Lung (tissue), 12 donors: Measurements from ENCODE around the gene AGGF1. TPM values are rescaled to one million over a fixed set of nuclear protein-coding genes. Genes with fewer than 3 reads are reported as not detected.

ENCODE experiments used
- ATAC-seq: fragments of 200-7000 bp; cut with Tn5 transposase; one replicate; pipeline ENCODE4 v1.9.1; 2020; ENCODE audit warnings: moderate number of reproducible peaks; ENCODE audit not compliant: insufficient read depth, low FRiP score
- DNase-seq, 3 donors: peaks; one replicate each; pipeline ENCODE4 v3.0.0-alpha.2; 2013 to 2017
- H3K27ac ChIP-seq, 2 donors: one replicate each; pipeline ENCODE4 v1.5.1; 2013; ENCODE audit warnings: mild to moderate bottlenecking in 2 of 2, moderate library complexity in 2 of 2, control low read depth in 1 of 2, inconsistent platforms in 1 of 2, low read depth in 1 of 2, low read length in 1 of 2
- H3K27me3 ChIP-seq, 3 donors: one replicate each; pipeline ENCODE4 v1.5.1; 2013; ENCODE audit warnings: low read length in 2 of 3; ENCODE audit not compliant: control insufficient read depth in 3 of 3, insufficient read depth in 3 of 3
- H3K36me3 ChIP-seq, 4 donors: one replicate each; pipeline ENCODE4 v1.5.1; 2013; ENCODE audit warnings: low read length in 4 of 4, mild to moderate bottlenecking in 1 of 4, moderate library complexity in 1 of 4; ENCODE audit not compliant: control insufficient read depth in 4 of 4, insufficient read depth in 4 of 4
- H3K4me1 ChIP-seq, 5 donors: one replicate each; pipeline ENCODE4 v1.5.1; 2013; ENCODE audit warnings: low read length in 5 of 5, mild to moderate bottlenecking in 2 of 5, moderate library complexity in 1 of 5; ENCODE audit not compliant: control insufficient read depth in 5 of 5, insufficient read depth in 5 of 5
- H3K4me3 ChIP-seq: one replicate; pipeline ENCODE4 v1.5.1; 2013; ENCODE audit warnings: mild to moderate bottlenecking, control low read depth, moderate library complexity
- H3K9ac ChIP-seq, 2 donors: one replicate each; pipeline ENCODE4 v1.5.1; 2013; ENCODE audit warnings: low read length in 2 of 2, control low read depth in 1 of 2; ENCODE audit not compliant: insufficient read depth in 1 of 2
- H3K9me3 ChIP-seq, 4 donors: one replicate each; pipeline ENCODE4 v1.5.1; 2013; ENCODE audit warnings: low read length in 3 of 4, mild to moderate bottlenecking in 1 of 4, moderate library complexity in 1 of 4; ENCODE audit not compliant: control insufficient read depth in 4 of 4, insufficient read depth in 3 of 4
- WGBS, 2 donors: extraction: QIAGEN DNeasy Blood & Tissue Kit; methylation state at CpG; one replicate each; pipeline ENCODE4 v1.1.7; 2013; 5-methylcytosine and 5-hydroxymethylcytosine counted together
- polyA plus RNA-seq, 2 donors: library from polyadenylated mRNA; stranded (reverse); fragments of 200-250 nt; gene quantifications; one replicate each; pipeline ENCODE4 v1.2.1, GENCODE V29; 2013
- total RNA-seq, 2 donors: library from RNA; depleted of rRNA in 1 of 2; stranded (reverse); fragments of >200 nt in 1 of 2; gene quantifications; one replicate each; pipeline ENCODE4 v1.2.1, GENCODE V29; 2014 to 2021
- TF ChIP-seq, protein P1 (sequence below): IDR thresholded peaks from 2 replicates; pipeline ENCODE4 v1.5.1; 2012; ENCODE audit warnings: mild to moderate bottlenecking; ENCODE audit errors: control extremely low read depth, extremely low read depth
- donor health status: control.
- donor health status: control.
- donor health status: Bipolar disorder and iron deficiency.
- donor health status: healthy.
- donor health status: DM: yes; HTN: yes; CAD: no.

Gene AGGF1
- total and polyA plus RNA-seq, 4 donors: 7.7 to 29.9 (median 16.5) TPM

DNA sequence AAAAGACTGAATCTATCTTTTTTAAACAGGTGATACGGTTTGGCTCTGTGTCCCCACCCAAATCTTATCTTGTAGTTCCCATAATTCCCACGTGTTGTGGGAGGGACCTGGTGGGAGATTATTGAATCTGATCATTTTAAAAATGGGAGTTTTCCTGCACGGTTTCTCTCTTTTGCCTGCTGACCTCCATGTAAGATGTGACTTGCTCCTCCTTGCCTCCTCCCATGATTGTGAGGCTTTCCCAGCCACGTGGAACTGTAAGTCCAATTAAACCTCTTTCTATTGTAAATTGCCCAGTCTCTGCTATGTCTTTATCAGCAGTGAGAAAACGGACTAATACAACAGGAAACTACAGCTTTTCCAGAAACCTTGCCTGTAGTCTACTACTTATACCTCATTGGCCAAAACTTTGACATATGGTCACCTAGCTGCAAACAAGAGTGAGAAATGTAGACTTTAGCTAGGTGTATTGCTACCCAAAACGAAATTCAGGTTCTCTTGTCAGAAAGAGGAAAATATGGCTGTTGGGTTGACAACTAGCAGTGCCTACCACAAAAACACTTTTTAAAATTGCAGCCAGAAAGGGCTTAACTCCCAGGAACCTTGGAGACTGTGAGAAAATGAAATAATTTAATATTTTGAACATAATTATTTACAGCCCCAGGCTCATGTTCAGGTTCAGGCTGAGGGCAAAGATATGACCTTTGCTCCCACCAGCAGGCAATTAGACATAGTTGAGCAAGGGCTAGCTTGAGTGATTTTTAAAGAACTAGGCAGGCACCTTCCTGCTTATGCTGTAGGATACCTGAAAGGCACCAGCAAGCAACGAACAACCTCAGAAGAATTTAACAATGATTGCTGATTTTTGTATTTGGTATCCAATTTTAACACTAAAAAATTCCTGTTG lies 7.4 kb upstream of the AGGF1 start:
- 69 to 74% methylated on average over 7 of the region's 7 CpGs for WGBS, 2 donors
- Histone ChIP-seq H3K9ac (no peak overlapping the region), H3K27me3 (peaks cover 0 to 8% (median 2%) of the 10 kb centered on the region in 3 donors), H3K4me1 (no peaks in the 10 kb centered on the region), H3K27ac (no peak overlapping the region), H3K9me3 (no peaks in the 10 kb centered on the region), H3K4me3 (no peak overlapping the region), H3K36me3 (no peaks in the 10 kb centered on the region)
- DNase-seq (no peak), ATAC-seq (no peak)
- TF ChIP-seq, protein P1, sequence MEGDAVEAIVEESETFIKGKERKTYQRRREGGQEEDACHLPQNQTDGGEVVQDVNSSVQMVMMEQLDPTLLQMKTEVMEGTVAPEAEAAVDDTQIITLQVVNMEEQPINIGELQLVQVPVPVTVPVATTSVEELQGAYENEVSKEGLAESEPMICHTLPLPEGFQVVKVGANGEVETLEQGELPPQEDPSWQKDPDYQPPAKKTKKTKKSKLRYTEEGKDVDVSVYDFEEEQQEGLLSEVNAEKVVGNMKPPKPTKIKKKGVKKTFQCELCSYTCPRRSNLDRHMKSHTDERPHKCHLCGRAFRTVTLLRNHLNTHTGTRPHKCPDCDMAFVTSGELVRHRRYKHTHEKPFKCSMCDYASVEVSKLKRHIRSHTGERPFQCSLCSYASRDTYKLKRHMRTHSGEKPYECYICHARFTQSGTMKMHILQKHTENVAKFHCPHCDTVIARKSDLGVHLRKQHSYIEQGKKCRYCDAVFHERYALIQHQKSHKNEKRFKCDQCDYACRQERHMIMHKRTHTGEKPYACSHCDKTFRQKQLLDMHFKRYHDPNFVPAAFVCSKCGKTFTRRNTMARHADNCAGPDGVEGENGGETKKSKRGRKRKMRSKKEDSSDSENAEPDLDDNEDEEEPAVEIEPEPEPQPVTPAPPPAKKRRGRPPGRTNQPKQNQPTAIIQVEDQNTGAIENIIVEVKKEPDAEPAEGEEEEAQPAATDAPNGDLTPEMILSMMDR: no peak

DNA sequence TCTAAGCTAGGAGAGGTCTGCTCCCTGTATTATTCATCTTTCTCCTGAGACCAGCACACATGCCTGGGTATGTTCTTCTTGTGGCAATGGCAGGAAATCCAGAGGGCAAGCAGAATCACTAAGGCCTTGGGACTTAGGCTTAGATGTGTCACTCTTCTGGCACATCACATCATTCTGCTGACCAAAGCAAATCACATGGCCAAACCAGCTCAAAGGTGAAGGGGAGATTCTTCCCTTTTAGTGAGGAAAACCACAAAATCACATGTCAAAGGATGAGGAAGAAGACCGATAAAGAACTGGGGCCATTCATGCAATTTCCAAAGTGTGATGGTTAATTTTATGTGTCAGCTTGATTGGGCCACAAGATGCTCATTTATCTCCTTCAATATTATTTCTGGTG lies 5.7 kb upstream of the AGGF1 start:
- Histone ChIP-seq H3K4me3 (no peak overlapping the region), H3K27me3 (peaks cover 0 to 9% (median 0%) of the 10 kb centered on the region in 3 donors), H3K9ac (no peak overlapping the region), H3K4me1 (no peaks in the 10 kb centered on the region), H3K9me3 (peaks cover 0 to 4% (median 2%) of the 10 kb centered on the region in 4 donors), H3K36me3 (no peaks in the 10 kb centered on the region), H3K27ac (no peak overlapping the region)
- no peak for ATAC-seq
- no peak for DNase-seq
- TF ChIP-seq, protein P1: no peak
- WGBS, 2 donors: 32 to 68% methylated on average over 1 of the region's 1 CpG

DNA sequence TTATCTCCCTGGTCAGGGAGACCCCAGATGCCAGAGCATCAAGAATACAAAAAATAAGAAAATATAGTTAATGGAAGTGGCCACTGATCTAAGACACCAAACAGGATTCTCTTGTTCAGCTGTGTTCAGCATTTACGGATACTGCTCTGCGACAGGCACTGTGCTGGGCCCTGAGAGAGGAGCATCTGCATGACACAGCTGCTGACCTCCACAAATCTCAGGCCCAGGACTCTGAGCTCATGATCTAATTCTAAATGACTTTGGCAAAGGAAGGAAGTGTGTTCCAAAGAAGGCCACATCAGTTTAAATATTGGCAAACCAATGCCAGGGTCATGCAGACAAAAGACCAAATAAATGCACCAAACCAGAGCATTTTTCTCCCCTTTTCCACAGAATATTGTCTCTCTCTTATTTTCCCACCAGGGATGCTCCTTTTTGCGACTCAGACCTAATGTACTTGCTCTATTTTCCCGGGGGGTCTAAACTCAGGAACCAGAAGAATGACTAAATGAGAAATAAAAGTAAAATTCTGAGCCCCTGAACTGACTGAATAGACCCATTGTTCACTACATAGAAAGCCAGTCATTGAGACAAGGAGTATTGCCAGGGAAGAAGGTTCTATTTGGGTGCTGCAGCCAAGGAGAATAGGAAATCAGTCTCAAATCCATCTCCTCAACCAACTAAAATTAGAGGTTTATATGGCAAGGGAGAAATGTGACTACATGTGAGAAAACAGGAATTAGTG lies 1.4 kb upstream of the AGGF1 start:
- DNase-seq (no peak), ATAC-seq (no peak)
- no peaks in the 10 kb centered on the region for H3K36me3 ChIP-seq
- no peak overlapping the region for H3K4me3 ChIP-seq
- H3K9ac ChIP-seq: no peak overlapping the region
- peaks cover 0 to 9% (median 0%) of the 10 kb centered on the region in 3 donors for H3K27me3 ChIP-seq
- H3K4me1 ChIP-seq: peaks cover 4 to 15% (median 6%) of the 10 kb centered on the region in 5 donors
- H3K27ac ChIP-seq: no peak overlapping the region
- H3K9me3 ChIP-seq: peaks cover 0 to 8% (median 2%) of the 10 kb centered on the region in 4 donors
- WGBS, 2 donors: 86 to 98% methylated on average over 4 of the region's 4 CpGs
- TF ChIP-seq, protein P1: no peak
